Measurements from ENCODE around the gene NT5C1A.

- TF ChIP-seq POLR2AphosphoS5 (IDR thresholded peaks at IDR 0.05) (no peak), CTCF (IDR thresholded peaks at IDR 0.05) (no peak)
These were observed 15.3 kb upstream of the NT5C1A start for GRCh38 chr1:39687243-39687642.

All from breast epithelium (tissue), 3 donors.